ENCODE data around the gene BMP8A. TPM values are rescaled to one million over a fixed set of nuclear protein-coding genes. Genes with fewer than 3 reads are reported as not detected.

Gene BMP8A
- total RNA-seq, 2 experiments from 2014 or later = 0.22 to 0.36 TPM

DNA sequence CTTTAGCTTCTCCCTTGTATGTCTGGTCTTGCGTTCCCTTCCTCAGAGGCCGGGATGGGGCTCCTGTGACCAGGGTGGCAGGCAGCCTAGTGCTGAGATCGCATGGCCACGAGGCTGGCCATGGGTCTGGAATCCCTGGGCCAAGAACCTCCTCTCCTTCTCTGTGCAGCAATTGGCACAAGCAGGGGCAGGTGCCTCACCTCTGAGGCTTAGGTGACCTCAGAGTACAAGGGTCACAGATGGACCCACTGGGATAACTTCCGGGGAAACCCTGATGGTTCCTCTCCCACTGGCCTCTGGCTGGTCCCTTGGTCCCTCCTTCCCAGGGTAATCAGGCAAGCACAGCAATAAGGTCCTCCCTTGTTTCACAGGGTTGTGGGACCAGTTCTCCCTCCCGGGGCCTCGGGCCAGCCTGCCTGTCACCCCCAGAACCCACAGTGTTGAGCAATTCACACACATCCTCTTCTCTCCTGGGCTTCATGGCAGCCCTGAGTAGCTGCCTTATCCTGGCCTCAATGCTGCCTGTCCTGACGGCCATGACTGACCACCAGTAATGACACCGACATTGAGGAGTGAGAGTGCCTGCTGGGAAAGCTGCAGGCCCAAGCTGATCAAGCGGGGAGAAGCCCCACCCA is 38.6 kb downstream of the BMP8A start:
- intact Hi-C loops (cut with micrococcal nuclease) = no loop called here
- Mint-ChIP-seq H3K27ac (no peak overlapping the region), H3K9me3 (no peaks in the 10 kb centered on the region), H3K4me1 (ENCODE audit: low read depth) (peaks cover 8% of the 10 kb centered on the region), H3K27me3 (no peaks in the 10 kb centered on the region), H3K4me3 (no peak overlapping the region), H3K36me3 (ENCODE audit: low read depth) (peaks cover 28% of the 10 kb centered on the region)
- POLR2A ChIA-PET = no interaction called here
- TF ChIP-seq, protein P1, sequence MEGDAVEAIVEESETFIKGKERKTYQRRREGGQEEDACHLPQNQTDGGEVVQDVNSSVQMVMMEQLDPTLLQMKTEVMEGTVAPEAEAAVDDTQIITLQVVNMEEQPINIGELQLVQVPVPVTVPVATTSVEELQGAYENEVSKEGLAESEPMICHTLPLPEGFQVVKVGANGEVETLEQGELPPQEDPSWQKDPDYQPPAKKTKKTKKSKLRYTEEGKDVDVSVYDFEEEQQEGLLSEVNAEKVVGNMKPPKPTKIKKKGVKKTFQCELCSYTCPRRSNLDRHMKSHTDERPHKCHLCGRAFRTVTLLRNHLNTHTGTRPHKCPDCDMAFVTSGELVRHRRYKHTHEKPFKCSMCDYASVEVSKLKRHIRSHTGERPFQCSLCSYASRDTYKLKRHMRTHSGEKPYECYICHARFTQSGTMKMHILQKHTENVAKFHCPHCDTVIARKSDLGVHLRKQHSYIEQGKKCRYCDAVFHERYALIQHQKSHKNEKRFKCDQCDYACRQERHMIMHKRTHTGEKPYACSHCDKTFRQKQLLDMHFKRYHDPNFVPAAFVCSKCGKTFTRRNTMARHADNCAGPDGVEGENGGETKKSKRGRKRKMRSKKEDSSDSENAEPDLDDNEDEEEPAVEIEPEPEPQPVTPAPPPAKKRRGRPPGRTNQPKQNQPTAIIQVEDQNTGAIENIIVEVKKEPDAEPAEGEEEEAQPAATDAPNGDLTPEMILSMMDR (IDR thresholded peaks at IDR 0.05) = no peak
- CTCF ChIA-PET = interaction anchor here (0.9 kb wide), 1 partner anchor 9 kb away, joined by 5 read pairs; no protein-coding TSS in a partner anchor
- ATAC-seq (no peak), DNase-seq (no peak)

DNA sequence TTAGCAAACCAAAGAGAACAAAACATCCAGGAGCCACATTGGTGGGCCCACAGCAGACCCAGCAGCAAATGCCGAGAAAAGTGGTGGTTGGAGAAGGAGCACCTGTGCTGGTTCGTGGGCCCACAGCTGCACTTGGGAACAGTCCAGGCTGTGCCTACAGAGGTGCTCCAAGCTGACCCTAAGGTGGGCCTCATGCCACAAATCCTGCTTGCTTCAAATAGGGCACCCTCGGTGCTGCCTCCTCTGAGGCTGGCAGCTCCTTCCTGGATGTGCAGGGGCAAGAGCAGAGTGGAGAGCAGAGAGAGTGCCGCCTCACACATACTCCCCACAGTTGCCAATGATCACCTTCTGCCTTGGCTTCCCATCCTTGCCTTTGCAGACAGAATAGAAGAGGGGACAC is 40.1 kb downstream of the BMP8A start:
- Mint-ChIP-seq H3K27me3 (no peaks in the 10 kb centered on the region), H3K4me3 (no peak overlapping the region), H3K9me3 (no peaks in the 10 kb centered on the region), H3K4me1 (ENCODE audit: low read depth) (no peaks in the 10 kb centered on the region), H3K27ac (no peak overlapping the region), H3K36me3 (ENCODE audit: low read depth) (peaks cover 31% of the 10 kb centered on the region)
- TF ChIP-seq, protein P1 (IDR thresholded peaks at IDR 0.05) = no peak
- no peak for DNase-seq
- ChIA-PET POLR2A (interaction anchor here (0.6 kb wide), 1 partner anchor 340 kb away, joined by 3 read pairs; no protein-coding TSS in a partner anchor), CTCF (no interaction called here)
- no peak for ATAC-seq
- intact Hi-C loops (cut with micrococcal nuclease) = no loop called here

DNA sequence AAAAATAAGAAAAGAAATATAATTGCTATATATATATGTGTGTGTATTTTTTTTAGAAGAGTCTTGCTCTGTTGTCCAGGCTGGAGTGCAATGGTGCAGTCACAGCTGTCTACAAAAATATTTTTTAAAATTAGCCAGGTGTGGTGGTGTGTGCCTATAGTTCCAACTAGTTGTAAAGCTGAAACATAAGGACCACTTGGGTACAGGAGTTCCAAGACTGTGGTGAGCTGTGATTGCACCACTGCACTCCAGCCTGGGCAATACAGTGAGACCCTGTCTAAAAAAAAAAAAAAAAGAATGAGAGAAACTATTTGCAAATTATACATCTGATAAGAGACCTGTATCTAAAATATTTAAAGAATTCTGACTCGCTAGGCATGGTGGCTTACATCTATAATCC is 42.0 kb downstream of the BMP8A start:
- intact Hi-C loops (cut with micrococcal nuclease) = no loop called here
- CTCF ChIA-PET = interaction anchor here (1.7 kb wide), 1 partner anchor 435 kb away, joined by 3 read pairs; no protein-coding TSS in a partner anchor

DNA sequence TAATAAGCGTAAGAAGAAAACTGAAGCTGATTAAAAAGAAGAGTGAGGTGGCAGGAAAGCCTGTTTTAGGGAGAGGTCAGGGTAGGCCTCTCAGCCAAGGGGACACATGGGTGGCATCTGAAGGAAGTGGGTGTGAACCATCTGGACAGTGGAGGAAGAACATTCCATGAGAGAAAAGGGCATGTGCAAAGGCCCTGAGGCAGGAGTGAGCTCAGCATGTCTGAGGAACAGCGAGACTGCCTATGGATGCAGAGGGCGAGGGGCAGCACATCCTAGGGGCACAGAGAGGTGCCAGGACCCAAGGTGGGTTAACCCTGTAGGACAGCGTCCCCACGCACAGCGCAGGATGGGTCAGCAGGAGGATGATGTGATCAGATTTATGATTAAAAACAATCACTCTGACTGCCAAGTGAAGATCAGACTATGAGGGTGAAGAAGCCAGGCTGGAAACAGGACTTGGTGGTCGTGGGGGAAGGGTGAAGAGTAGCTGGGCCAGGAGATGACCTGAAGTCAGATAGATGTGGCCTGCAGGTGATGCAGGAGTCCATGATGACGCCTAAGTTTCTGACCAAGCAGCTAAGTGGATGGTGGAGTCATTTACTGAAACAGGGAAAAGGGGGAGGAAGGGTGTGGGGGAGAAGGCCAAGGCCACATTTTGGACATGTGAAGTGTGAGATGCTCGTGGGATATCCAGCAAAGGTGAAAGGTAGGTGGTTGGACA is 47.3 kb downstream of the BMP8A start:
- DNase-seq (no peak), ATAC-seq (no peak)
- TF ChIP-seq, protein P1 (IDR thresholded peaks at IDR 0.05) = no peak
- ChIA-PET CTCF (interaction anchor here (0.5 to 3.2 kb wide), 45 partner anchors 8 to 441 kb away, joined by 3 to 25 read pairs (median 4); partner anchors contain the start of gene BMP8A), POLR2A (interaction anchor here (0.6 kb wide), 1 partner anchor 49 kb away, joined by 3 read pairs; no protein-coding TSS in a partner anchor)
- intact Hi-C loops (cut with micrococcal nuclease) = no loop called here
- Mint-ChIP-seq H3K9me3 (no peaks in the 10 kb centered on the region), H3K4me3 (no peak overlapping the region), H3K4me1 (ENCODE audit: low read depth) (peaks cover 2% of the 10 kb centered on the region), H3K27me3 (no peaks in the 10 kb centered on the region), H3K27ac (no peak overlapping the region), H3K36me3 (ENCODE audit: low read depth) (peaks cover 28% of the 10 kb centered on the region)

More for the DNA sequence above, 42.0 kb downstream of the BMP8A start:
- TF ChIP-seq, protein P1 (IDR thresholded peaks at IDR 0.05) = no peak
- Mint-ChIP-seq H3K4me1 (ENCODE audit: low read depth) (no peaks in the 10 kb centered on the region), H3K27me3 (no peaks in the 10 kb centered on the region), H3K9me3 (no peaks in the 10 kb centered on the region), H3K4me3 (no peak overlapping the region), H3K27ac (no peak overlapping the region), H3K36me3 (ENCODE audit: low read depth) (peaks cover 24% of the 10 kb centered on the region)
- POLR2A ChIA-PET = interaction anchor here (0.7 kb wide), 1 partner anchor 212 kb away, joined by 3 read pairs; no protein-coding TSS in a partner anchor
- DNase-seq (no peak), ATAC-seq (no peak)

All from activated CD8-positive, alpha-beta T cell treated with anti-CD3 and anti-CD28 coated beads for 36 hours (primary cell).